Measurements from ENCODE around the gene STEAP1. TPM values are rescaled to one million over a fixed set of nuclear protein-coding genes. Genes with fewer than 3 reads are reported as not detected.

The STEAP1 gene
- total RNA-seq, 2 donors from 2014 or later: 1.8 to 8.7 TPM

DNA sequence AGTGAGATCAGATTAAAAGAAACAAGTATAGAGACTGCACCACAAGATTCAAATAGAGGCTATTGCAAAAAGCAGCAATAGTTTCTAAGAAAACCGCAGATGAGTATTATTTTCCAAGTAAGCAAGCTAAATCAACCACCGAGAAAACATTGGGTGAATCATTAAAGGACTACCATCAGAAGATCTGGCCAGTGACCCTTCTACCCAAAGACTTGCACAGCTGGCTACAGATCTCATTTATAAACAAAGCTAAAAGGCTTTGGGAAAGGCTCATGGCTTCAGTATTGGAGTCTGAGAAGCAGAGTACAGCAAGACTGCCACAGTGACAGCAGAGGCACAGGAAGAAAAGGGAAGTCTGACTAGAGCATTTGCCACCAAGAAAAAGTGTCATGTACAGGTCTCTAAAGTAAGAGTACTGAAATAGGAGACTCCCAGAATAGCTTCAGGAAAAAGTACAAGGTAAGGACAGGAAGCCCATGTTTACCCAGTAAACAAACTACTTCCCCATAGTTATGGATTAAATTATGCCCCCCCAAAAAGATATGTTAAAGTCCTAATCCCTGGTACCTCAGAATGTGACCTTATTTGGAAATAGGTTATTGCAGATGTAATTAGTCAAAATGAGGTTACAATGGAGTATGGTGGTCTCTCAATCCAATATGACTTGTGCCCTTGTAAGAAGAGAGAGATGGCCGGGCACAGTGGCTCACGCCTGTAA, 19.0 kb downstream of the STEAP1 start:
- Histone ChIP-seq H3K9me3 (peaks cover 0 to 10% of the 10 kb centered on the region in 2 donors), H3K36me3 (no peaks in the 10 kb centered on the region), H3K4me1 (no peaks in the 10 kb centered on the region), H3K27ac (no peak overlapping the region), H3K27me3 (no peaks in the 10 kb centered on the region), H3K4me3 (no peak overlapping the region)
- no peak for DNase-seq (ENCODE audit: low spot score)
- TF ChIP-seq, protein P1, sequence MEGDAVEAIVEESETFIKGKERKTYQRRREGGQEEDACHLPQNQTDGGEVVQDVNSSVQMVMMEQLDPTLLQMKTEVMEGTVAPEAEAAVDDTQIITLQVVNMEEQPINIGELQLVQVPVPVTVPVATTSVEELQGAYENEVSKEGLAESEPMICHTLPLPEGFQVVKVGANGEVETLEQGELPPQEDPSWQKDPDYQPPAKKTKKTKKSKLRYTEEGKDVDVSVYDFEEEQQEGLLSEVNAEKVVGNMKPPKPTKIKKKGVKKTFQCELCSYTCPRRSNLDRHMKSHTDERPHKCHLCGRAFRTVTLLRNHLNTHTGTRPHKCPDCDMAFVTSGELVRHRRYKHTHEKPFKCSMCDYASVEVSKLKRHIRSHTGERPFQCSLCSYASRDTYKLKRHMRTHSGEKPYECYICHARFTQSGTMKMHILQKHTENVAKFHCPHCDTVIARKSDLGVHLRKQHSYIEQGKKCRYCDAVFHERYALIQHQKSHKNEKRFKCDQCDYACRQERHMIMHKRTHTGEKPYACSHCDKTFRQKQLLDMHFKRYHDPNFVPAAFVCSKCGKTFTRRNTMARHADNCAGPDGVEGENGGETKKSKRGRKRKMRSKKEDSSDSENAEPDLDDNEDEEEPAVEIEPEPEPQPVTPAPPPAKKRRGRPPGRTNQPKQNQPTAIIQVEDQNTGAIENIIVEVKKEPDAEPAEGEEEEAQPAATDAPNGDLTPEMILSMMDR (IDR thresholded peaks at IDR 0.05): no peak

DNA sequence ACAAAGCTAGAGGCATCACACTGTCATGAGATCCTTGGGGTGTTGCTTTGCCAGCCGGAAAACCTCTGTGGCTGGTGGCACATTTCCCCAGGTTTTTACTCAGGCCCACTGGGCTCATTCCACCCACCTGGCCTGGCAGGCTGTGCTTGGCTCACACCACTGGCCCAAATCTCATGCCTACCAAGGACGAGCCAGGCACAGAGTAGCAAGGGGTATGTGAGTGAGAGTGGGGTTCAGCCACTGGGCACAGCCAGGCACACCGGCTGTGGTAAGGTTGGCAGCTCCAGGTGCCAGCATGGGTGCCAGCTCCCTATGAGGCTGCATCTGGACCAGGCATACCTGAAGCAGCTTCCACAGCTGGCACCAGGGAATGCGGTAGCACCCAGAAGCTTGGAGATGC, 21.4 kb downstream of the STEAP1 start:
- no peak for DNase-seq (ENCODE audit: low spot score)
- TF ChIP-seq, protein P1 (IDR thresholded peaks at IDR 0.05): no peak
- Histone ChIP-seq H3K36me3 (no peaks in the 10 kb centered on the region), H3K27me3 (no peaks in the 10 kb centered on the region), H3K4me1 (no peaks in the 10 kb centered on the region), H3K27ac (no peak overlapping the region), H3K9me3 (no peaks in the 10 kb centered on the region), H3K4me3 (no peak overlapping the region)

DNA sequence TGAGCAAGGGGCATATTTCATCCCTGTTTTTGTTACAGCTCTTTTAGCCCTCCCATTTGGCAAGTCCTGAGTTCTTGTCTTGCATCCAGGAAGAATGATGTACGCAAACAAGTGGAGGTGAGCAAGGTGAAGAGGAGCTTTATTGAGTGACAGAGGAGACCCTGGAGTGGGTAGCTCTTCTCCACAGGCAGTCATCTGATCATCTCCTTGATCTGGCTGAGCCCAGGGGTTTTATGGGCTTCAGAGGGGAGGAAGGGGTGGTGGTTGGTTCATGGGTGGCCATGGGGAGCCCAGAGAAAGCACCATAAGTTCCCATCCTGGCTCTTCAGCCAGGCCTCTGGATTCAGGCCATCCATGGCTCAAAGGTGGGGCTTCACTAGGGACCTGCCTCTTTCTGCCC, 21.9 kb downstream of the STEAP1 start:
- H3K36me3 ChIP-seq: no peaks in the 10 kb centered on the region
- H3K4me3 ChIP-seq: no peak overlapping the region
- no peak overlapping the region for H3K27ac ChIP-seq
- no peaks in the 10 kb centered on the region for H3K9me3 ChIP-seq
- TF ChIP-seq, protein P1 (IDR thresholded peaks at IDR 0.05): no peak
- no peak for DNase-seq (ENCODE audit: low spot score)
- H3K4me1 ChIP-seq: no peaks in the 10 kb centered on the region
- no peaks in the 10 kb centered on the region for H3K27me3 ChIP-seq

DNA sequence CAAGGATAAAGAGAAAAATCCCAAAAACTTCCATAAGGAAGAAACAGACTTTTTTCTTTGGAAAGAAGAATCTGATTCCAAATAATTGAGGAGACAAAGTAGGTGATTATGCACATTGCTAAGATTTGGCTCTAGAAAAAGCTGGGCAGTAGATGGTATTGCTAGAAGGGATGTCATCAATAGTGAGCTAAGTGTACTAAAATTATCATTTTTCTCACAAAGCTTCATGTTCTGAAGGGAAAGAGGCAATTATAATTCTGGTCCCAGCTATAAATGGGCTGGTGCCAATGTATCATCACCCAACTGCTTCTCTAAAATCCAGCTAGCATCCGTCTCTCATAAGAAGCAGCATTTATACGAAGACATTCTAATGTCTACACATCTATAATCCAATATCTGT, 23.9 kb downstream of the STEAP1 start:
- no peak overlapping the region for H3K27ac ChIP-seq
- no peaks in the 10 kb centered on the region for H3K27me3 ChIP-seq
- H3K4me3 ChIP-seq: no peak overlapping the region
- no peak for DNase-seq (ENCODE audit: low spot score)
- H3K4me1 ChIP-seq: no peaks in the 10 kb centered on the region
- H3K9me3 ChIP-seq: no peaks in the 10 kb centered on the region
- TF ChIP-seq, protein P1 (IDR thresholded peaks at IDR 0.05): no peak
- no peaks in the 10 kb centered on the region for H3K36me3 ChIP-seq

DNA sequence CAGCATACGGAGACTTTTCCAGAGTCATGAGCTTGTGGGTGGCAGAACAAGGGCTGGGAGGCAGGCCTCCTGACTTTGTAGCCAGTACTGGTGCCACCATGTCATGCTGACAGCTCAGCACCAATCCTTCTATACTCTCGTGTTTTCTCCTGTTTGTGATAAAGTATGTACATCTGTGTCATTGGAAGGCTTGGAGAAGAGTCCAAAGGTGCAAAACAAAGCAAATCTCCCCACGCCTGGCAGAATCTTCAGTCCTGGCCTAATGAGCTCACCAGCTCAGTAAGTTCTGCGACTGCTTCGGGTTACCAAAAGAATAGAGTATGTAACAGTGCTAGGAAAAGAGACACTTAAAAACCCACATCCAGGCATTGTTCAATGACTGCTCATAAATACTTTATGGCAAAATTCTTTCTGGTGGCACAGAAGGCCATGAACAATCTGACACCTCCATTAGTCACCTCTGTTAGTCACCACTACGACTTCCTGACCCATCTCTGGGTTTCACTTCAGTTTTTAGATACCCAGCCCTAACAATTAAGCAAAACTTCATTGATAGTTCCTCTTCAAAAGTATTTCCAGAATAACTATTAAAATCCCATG, 24.5 kb downstream of the STEAP1 start:
- no peaks in the 10 kb centered on the region for H3K36me3 ChIP-seq
- TF ChIP-seq, protein P1 (IDR thresholded peaks at IDR 0.05): no peak
- H3K4me1 ChIP-seq: no peaks in the 10 kb centered on the region
- no peak overlapping the region for H3K27ac ChIP-seq
- no peaks in the 10 kb centered on the region for H3K9me3 ChIP-seq
- no peak overlapping the region for H3K4me3 ChIP-seq
- no peak for DNase-seq (ENCODE audit: low spot score)
- no peaks in the 10 kb centered on the region for H3K27me3 ChIP-seq
